Osteocyte (in vitro differentiated cells): Measurements from ENCODE around the gene RPL6. TPM values are rescaled to one million over a fixed set of nuclear protein-coding genes. Genes with fewer than 3 reads are reported as not detected.
"Not testable (repeated sequence)": the region's sequence is repeated elsewhere in the genome, so short reads cannot be mapped to it uniquely, and the experiment has no call there.

ENCODE experiments used
- DNase-seq: peaks from one replicate; pipeline ENCODE4 v3.0.0; 2021; ENCODE audit warnings: mixed read lengths; ENCODE audit not compliant: unreplicated experiment; ENCODE audit errors: extremely low spot score
- H3K27ac Mint-ChIP-seq: one replicate; pipeline ENCODE4 v1.8.0; 2021; ENCODE audit warnings: mild to moderate bottlenecking, mixed read lengths; ENCODE audit not compliant: unreplicated experiment
- H3K27me3 Mint-ChIP-seq: one replicate; pipeline ENCODE4 v1.8.0; 2021; ENCODE audit warnings: mixed read lengths; ENCODE audit not compliant: unreplicated experiment
- H3K36me3 Mint-ChIP-seq: one replicate; pipeline ENCODE4 v1.8.0; 2021; ENCODE audit warnings: mixed read lengths; ENCODE audit not compliant: unreplicated experiment
- H3K4me1 Mint-ChIP-seq: one replicate; pipeline ENCODE4 v1.8.0; 2021; ENCODE audit warnings: mixed read lengths; ENCODE audit not compliant: unreplicated experiment
- H3K4me3 Mint-ChIP-seq: one replicate; pipeline ENCODE4 v1.8.0; 2021; ENCODE audit warnings: mild to moderate bottlenecking, moderate library complexity, mixed read lengths; ENCODE audit not compliant: unreplicated experiment
- H3K9me3 Mint-ChIP-seq: one replicate; pipeline ENCODE4 v1.8.0; 2021; ENCODE audit warnings: mixed read lengths; ENCODE audit not compliant: unreplicated experiment
- total RNA-seq: library from RNA; stranded (reverse); gene quantifications from 2 replicates; pipeline ENCODE4 v1.2.1, GENCODE V29; 2021
- TF ChIP-seq, protein P1 (sequence below): fragments of 200-600 bp; sonication (generic); IDR thresholded peaks from 2 replicates; pipeline ENCODE4 v1.5.0; 2021; ENCODE audit warnings: antibody characterized with exemption, mild to moderate bottlenecking, moderate library complexity

The RPL6 gene
- total RNA-seq, 1 donor from 2014 or later, result 1,279 TPM

DNA sequence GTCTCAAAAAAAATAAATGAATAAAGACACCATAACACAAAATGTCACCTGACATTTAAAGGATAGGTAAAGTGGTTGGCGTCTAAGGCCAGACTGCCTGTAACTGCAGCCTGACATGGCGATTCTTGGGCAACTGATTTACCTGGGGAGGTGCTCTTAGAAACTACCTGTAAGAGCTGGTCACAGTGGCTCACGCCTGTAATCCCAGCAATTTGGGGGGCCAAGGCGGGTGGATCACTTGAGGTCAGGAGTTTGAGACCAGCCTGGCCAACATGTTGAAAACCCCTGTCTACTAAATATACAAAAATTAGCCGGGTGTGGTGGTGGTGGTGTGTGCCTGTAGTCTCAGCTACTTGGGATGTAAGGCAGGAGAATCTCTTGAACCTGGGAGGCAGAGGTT lies 8.4 kb downstream of the RPL6 start:
- TF ChIP-seq, protein P1, sequence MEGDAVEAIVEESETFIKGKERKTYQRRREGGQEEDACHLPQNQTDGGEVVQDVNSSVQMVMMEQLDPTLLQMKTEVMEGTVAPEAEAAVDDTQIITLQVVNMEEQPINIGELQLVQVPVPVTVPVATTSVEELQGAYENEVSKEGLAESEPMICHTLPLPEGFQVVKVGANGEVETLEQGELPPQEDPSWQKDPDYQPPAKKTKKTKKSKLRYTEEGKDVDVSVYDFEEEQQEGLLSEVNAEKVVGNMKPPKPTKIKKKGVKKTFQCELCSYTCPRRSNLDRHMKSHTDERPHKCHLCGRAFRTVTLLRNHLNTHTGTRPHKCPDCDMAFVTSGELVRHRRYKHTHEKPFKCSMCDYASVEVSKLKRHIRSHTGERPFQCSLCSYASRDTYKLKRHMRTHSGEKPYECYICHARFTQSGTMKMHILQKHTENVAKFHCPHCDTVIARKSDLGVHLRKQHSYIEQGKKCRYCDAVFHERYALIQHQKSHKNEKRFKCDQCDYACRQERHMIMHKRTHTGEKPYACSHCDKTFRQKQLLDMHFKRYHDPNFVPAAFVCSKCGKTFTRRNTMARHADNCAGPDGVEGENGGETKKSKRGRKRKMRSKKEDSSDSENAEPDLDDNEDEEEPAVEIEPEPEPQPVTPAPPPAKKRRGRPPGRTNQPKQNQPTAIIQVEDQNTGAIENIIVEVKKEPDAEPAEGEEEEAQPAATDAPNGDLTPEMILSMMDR, result no peak
- Mint-ChIP-seq H3K4me3 (no peak overlapping the region), H3K4me1 (no peaks in the 10 kb centered on the region), H3K9me3 (no peaks in the 10 kb centered on the region), H3K27ac (no peak overlapping the region), H3K36me3 (peaks cover 12% of the 10 kb centered on the region), H3K27me3 (peaks cover 9% of the 10 kb centered on the region)
- no peak for DNase-seq

- H3K4me1 Mint-ChIP-seq, result no peaks in the 10 kb centered on the region
- TF ChIP-seq, protein P1, result no peak
- H3K9me3 Mint-ChIP-seq, result no peaks in the 10 kb centered on the region
- no peak overlapping the region for H3K4me3 Mint-ChIP-seq
- H3K36me3 Mint-ChIP-seq, result no peaks in the 10 kb centered on the region
- H3K27me3 Mint-ChIP-seq, result peaks cover 16% of the 10 kb centered on the region
- DNase-seq, result no peak
- no peak overlapping the region for H3K27ac Mint-ChIP-seq
Observed at GRCh38 chr12:112393328-112393727, 16.1 kb downstream of the RPL6 start.

- not testable (repeated sequence) for H3K4me3 Mint-ChIP-seq, DNase-seq, H3K36me3 Mint-ChIP-seq, H3K27ac Mint-ChIP-seq, H3K27me3 Mint-ChIP-seq, H3K4me1 Mint-ChIP-seq, H3K9me3 Mint-ChIP-seq
Observed at GRCh38 chr12:112389922-112390654, 19.3 kb downstream of the RPL6 start.

DNA sequence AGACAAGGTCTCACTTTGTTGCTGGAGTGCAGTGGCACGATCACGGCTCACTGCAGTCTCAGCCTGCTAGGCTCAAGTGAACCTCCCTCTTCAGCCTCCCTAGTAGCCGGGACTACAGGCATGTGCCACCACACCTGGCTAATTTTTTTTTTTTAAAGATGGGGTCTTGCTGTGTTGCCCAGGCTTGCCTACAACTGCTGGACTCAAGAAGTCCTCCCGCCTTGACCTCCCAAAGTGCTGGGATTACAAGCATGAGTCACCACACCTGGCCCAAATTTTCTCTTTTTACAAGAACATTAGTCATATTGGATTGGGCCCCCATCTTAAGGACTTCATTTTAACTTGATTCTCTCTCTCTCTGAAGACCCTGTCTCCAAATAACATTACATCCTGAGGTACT lies 20.2 kb downstream of the RPL6 start:
- H3K27ac Mint-ChIP-seq, result no peak overlapping the region
- TF ChIP-seq, protein P1, result no peak
- no peaks in the 10 kb centered on the region for H3K9me3 Mint-ChIP-seq
- no peaks in the 10 kb centered on the region for H3K36me3 Mint-ChIP-seq
- no peak for DNase-seq
- peaks cover 7% of the 10 kb centered on the region for H3K27me3 Mint-ChIP-seq
- peaks cover 5% of the 10 kb centered on the region for H3K4me1 Mint-ChIP-seq
- H3K4me3 Mint-ChIP-seq, result no peak overlapping the region

GRCh38 chr12:112386726-112387125 lies 22.7 kb downstream of the RPL6 start:
- TF ChIP-seq, protein P1, result no peak
- peaks cover 9% of the 10 kb centered on the region for H3K4me1 Mint-ChIP-seq
- peaks cover 5% of the 10 kb centered on the region for H3K27me3 Mint-ChIP-seq
- H3K27ac Mint-ChIP-seq, result no peak overlapping the region
- H3K4me3 Mint-ChIP-seq, result no peak overlapping the region
- no peak for DNase-seq
- no peaks in the 10 kb centered on the region for H3K9me3 Mint-ChIP-seq
- no peaks in the 10 kb centered on the region for H3K36me3 Mint-ChIP-seq
